WTC11 (cell line): ENCODE results near the gene ADGRA1. TPM values are rescaled to one million over a fixed set of nuclear protein-coding genes. Genes with fewer than 3 reads are reported as not detected.

ENCODE experiments used
- ATAC-seq: fragments of 200-7000 bp; cut with Tn5 transposase; 2 replicates; pipeline ENCODE4 v1.10.0; 2021; ENCODE audit warnings: mild to moderate bottlenecking, moderate library complexity
- CTCF ChIA-PET: fragments of 300-600 bp; sonication (Branson Sonifier 250); formaldehyde crosslinking; loops from one replicate; lab custom pipeline; 2021; ENCODE audit warnings: antibody characterized with exemption; lab: Charles Lee
- POLR2A ChIA-PET: fragments of 350-600 bp; sonication (Branson Sonifier 250); formaldehyde crosslinking; loops from one replicate; lab custom pipeline; 2021; ENCODE audit warnings: antibody characterized with exemption; lab: Charles Lee
- DNase-seq: peaks from one replicate; pipeline ENCODE4 v3.0.0; 2021; ENCODE audit warnings: low spot score
- H3K27ac Mint-ChIP-seq: 2 replicates; pipeline ENCODE4 v1.8.0; 2021; ENCODE audit warnings: mixed read lengths
- H3K27me3 Mint-ChIP-seq: 2 replicates; pipeline ENCODE4 v1.8.0; 2021; ENCODE audit warnings: low read depth, mild to moderate bottlenecking, moderate library complexity, mixed read lengths
- H3K36me3 Mint-ChIP-seq: 2 replicates; pipeline ENCODE4 v1.8.0; 2021; ENCODE audit warnings: mixed read lengths
- H3K4me1 Mint-ChIP-seq: 2 replicates; pipeline ENCODE4 v1.8.0; 2022; ENCODE audit warnings: mixed read lengths
- H3K4me3 Mint-ChIP-seq: 2 replicates; pipeline ENCODE4 v1.8.0; 2021; ENCODE audit warnings: mild to moderate bottlenecking, moderate library complexity, mixed read lengths
- H3K9me3 Mint-ChIP-seq: 2 replicates; pipeline ENCODE4 v1.8.0; 2021; ENCODE audit warnings: mixed read lengths
- ATF1 ChIP-seq: sonication (generic); formaldehyde crosslinking; IDR thresholded peaks from 2 replicates; pipeline ENCODE4 v1.8.1; 2023; ENCODE audit warnings: mild to moderate bottlenecking, moderate library complexity, missing genetic modification reagents
- CREB1 ChIP-seq: sonication (generic); formaldehyde crosslinking; IDR thresholded peaks from 2 replicates; pipeline ENCODE4 v1.8.0; 2023; ENCODE audit warnings: mild to moderate bottlenecking, missing genetic modification reagents
- EMX1 ChIP-seq: fragments of 250-450 bp; sonication (Bioruptor Pico); IDR thresholded peaks from 2 replicates; pipeline ENCODE4 v1.8.0; 2021; ENCODE audit warnings: mild to moderate bottlenecking
- IRF2 ChIP-seq: sonication (generic); formaldehyde crosslinking; IDR thresholded peaks from 2 replicates; pipeline ENCODE4 v1.8.0; 2022; ENCODE audit warnings: low read depth, missing genetic modification reagents, borderline replicate concordance
- NFE2L1 ChIP-seq: sonication (generic); formaldehyde crosslinking; IDR thresholded peaks from 2 replicates; pipeline ENCODE4 v1.8.1; 2023; ENCODE audit warnings: missing genetic modification reagents
- OVOL2 ChIP-seq: fragments of 250-450 bp; sonication (Bioruptor Pico); IDR thresholded peaks from 2 replicates; pipeline ENCODE4 v1.9.0; 2021; ENCODE audit warnings: mild to moderate bottlenecking, borderline replicate concordance
- PRRX2 ChIP-seq: fragments of 250-450 bp; sonication (Bioruptor Pico); IDR thresholded peaks from 2 replicates; pipeline ENCODE4 v1.8.0; 2021; ENCODE audit warnings: mild to moderate bottlenecking
- SOX15 ChIP-seq: fragments of 250-450 bp; sonication (Bioruptor Pico); IDR thresholded peaks from 2 replicates; pipeline ENCODE4 v1.9.0; 2021; ENCODE audit warnings: mild to moderate bottlenecking
- SP1 ChIP-seq: sonication (generic); formaldehyde crosslinking; conservative IDR thresholded peaks from 2 replicates; pipeline ENCODE4 v1.8.1; 2022; ENCODE audit warnings: missing genetic modification reagents
- TCF7 ChIP-seq: sonication (generic); formaldehyde crosslinking; IDR thresholded peaks from 2 replicates; pipeline ENCODE4 v1.8.0; 2022; ENCODE audit warnings: mild to moderate bottlenecking, low read depth, missing genetic modification reagents, moderate library complexity
- ZBTB21 ChIP-seq: sonication (generic); formaldehyde crosslinking; IDR thresholded peaks from 2 replicates; pipeline ENCODE4 v1.8.1; 2023; ENCODE audit warnings: mild to moderate bottlenecking, missing genetic modification reagents, borderline replicate concordance
- ZNF219 ChIP-seq: sonication (generic); formaldehyde crosslinking; IDR thresholded peaks from 2 replicates; pipeline ENCODE4 v1.8.0; 2023; ENCODE audit warnings: missing genetic modification reagents, mild to moderate bottlenecking, borderline replicate concordance
- ZNF232 ChIP-seq: sonication (generic); formaldehyde crosslinking; IDR thresholded peaks from 2 replicates; pipeline ENCODE4 v1.8.0; 2022; ENCODE audit warnings: mild to moderate bottlenecking, missing genetic modification reagents
- ZNF263 ChIP-seq: sonication (generic); formaldehyde crosslinking; IDR thresholded peaks from 2 replicates; pipeline ENCODE4 v1.8.1; 2022; ENCODE audit warnings: low read depth, mild to moderate bottlenecking, moderate library complexity, missing genetic modification reagents
- ZNF396 ChIP-seq: fragments of 250-450 bp; sonication (Bioruptor Pico); IDR thresholded peaks from 2 replicates; pipeline ENCODE4 v1.8.0; 2021; ENCODE audit warnings: mild to moderate bottlenecking, moderate library complexity, borderline replicate concordance
- ZNF416 ChIP-seq: fragments of 250-450 bp; sonication (Bioruptor Pico); IDR thresholded peaks from 2 replicates; pipeline ENCODE4 v1.9.0; 2021; ENCODE audit warnings: mild to moderate bottlenecking, inconsistent platforms
- ZNF423 ChIP-seq: fragments of 250-450 bp; sonication (Bioruptor Pico); IDR thresholded peaks from 2 replicates; pipeline ENCODE4 v2.1.2; 2022; ENCODE audit warnings: mild to moderate bottlenecking, moderate library complexity
- total RNA-seq: library from RNA; stranded (reverse); gene quantifications from 3 replicates; pipeline ENCODE4 v1.2.3, GENCODE V29; 2021
- TF ChIP-seq, protein P1 (sequence below): fragments of 250-450 bp; sonication (Bioruptor Pico); IDR thresholded peaks from 2 replicates; pipeline ENCODE4 v2.1.2; 2022; ENCODE audit warnings: mild to moderate bottlenecking, moderate library complexity
- TF ChIP-seq, protein P2 (sequence below): fragments of 250-450 bp; sonication (Bioruptor Pico); IDR thresholded peaks from 2 replicates; pipeline ENCODE4 v1.9.0; 2021; ENCODE audit warnings: mild to moderate bottlenecking
- TF ChIP-seq, protein P3 (sequence below): sonication (generic); formaldehyde crosslinking; IDR thresholded peaks from 2 replicates; pipeline ENCODE4 v1.8.1; 2023; ENCODE audit warnings: mild to moderate bottlenecking, missing genetic modification reagents, borderline replicate concordance
- TF ChIP-seq, protein P4 (sequence below): sonication (generic); formaldehyde crosslinking; IDR thresholded peaks from 2 replicates; pipeline ENCODE4 v1.8.0; 2023; ENCODE audit warnings: missing genetic modification reagents, mild to moderate bottlenecking, borderline replicate concordance

ADGRA1 gene
- total RNA-seq, 1 experiment from 2014 or later = 0.20 TPM

DNA sequence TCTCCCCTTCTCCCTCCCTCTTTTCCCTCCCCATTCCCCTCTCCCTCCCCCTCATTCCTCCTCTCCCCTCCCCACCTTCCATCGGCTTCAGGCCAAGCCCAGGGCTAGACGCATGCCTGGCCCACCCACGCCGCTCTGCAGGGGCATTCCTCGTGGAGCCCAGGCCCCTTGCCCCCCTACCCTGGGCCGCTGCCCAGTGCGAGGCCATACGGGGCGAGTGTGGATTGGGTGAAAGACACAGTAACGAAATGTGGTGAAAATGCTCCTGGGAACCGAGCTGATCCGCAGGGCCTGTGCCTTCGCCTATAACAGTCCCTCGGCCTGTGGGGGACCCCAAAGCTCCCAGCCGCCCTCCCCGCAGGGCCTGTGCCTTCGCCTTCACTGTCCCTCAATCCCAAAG is 28.3 kb downstream of the ADGRA1 start (continued):
- TF ChIP-seq, protein P1, sequence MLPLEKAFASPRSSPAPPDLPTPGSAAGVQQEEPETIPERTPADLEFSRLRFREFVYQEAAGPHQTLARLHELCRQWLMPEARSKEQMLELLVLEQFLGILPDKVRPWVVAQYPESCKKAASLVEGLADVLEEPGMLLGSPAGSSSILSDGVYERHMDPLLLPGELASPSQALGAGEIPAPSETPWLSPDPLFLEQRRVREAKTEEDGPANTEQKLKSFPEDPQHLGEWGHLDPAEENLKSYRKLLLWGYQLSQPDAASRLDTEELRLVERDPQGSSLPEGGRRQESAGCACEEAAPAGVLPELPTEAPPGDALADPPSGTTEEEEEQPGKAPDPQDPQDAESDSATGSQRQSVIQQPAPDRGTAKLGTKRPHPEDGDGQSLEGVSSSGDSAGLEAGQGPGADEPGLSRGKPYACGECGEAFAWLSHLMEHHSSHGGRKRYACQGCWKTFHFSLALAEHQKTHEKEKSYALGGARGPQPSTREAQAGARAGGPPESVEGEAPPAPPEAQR (CRISPR knock-in tag) = no peak
- TF ChIP-seq ATF1 (no peak), SP1 (CRISPR knock-in tag) (no peak), ZNF263 (no peak), OVOL2 (CRISPR knock-in tag) (no peak), NFE2L1 (no peak)
- TF ChIP-seq, protein P2, sequence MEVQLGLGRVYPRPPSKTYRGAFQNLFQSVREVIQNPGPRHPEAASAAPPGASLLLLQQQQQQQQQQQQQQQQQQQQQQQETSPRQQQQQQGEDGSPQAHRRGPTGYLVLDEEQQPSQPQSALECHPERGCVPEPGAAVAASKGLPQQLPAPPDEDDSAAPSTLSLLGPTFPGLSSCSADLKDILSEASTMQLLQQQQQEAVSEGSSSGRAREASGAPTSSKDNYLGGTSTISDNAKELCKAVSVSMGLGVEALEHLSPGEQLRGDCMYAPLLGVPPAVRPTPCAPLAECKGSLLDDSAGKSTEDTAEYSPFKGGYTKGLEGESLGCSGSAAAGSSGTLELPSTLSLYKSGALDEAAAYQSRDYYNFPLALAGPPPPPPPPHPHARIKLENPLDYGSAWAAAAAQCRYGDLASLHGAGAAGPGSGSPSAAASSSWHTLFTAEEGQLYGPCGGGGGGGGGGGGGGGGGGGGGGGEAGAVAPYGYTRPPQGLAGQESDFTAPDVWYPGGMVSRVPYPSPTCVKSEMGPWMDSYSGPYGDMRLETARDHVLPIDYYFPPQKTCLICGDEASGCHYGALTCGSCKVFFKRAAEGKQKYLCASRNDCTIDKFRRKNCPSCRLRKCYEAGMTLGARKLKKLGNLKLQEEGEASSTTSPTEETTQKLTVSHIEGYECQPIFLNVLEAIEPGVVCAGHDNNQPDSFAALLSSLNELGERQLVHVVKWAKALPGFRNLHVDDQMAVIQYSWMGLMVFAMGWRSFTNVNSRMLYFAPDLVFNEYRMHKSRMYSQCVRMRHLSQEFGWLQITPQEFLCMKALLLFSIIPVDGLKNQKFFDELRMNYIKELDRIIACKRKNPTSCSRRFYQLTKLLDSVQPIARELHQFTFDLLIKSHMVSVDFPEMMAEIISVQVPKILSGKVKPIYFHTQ (CRISPR knock-in tag) = no peak

DNA sequence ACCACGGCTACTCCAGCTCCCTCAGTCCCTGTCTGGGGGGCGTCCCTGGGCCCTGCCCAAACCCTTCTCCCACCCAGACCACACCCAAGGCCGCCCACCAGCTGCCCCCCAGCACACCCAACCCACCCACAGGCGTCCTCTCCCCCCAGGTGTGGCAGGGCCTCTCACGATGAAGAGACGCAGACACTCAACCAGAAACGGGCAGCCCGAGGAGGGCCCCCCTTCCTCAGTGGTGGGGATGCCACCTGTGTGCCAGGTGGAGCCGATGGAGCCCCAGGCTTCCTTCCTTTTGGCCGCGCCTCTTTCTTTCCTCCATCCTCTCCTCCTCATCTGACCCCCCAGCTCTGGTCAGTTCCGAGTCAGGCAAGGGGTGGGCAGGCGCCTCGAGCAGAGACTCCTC is 28.7 kb downstream of the ADGRA1 start:
- no peaks in the 10 kb centered on the region; the same call in 1 of the 2 replicates for H3K27me3 Mint-ChIP-seq
- TF ChIP-seq ZNF396 (CRISPR knock-in tag) (no peak), ZNF232 (no peak), IRF2 (CRISPR knock-in tag) (no peak), ZNF219 (CRISPR knock-in tag) (no peak), ZNF416 (CRISPR knock-in tag) (no peak), SOX15 (CRISPR knock-in tag) (no peak), CREB1 (CRISPR knock-in tag) (no peak), ZBTB21 (CRISPR knock-in tag) (no peak), EMX1 (CRISPR knock-in tag) (no peak), TCF7 (CRISPR knock-in tag) (no peak), ZNF423 (CRISPR knock-in tag) (no peak), PRRX2 (no peak)
- TF ChIP-seq, protein P3, sequence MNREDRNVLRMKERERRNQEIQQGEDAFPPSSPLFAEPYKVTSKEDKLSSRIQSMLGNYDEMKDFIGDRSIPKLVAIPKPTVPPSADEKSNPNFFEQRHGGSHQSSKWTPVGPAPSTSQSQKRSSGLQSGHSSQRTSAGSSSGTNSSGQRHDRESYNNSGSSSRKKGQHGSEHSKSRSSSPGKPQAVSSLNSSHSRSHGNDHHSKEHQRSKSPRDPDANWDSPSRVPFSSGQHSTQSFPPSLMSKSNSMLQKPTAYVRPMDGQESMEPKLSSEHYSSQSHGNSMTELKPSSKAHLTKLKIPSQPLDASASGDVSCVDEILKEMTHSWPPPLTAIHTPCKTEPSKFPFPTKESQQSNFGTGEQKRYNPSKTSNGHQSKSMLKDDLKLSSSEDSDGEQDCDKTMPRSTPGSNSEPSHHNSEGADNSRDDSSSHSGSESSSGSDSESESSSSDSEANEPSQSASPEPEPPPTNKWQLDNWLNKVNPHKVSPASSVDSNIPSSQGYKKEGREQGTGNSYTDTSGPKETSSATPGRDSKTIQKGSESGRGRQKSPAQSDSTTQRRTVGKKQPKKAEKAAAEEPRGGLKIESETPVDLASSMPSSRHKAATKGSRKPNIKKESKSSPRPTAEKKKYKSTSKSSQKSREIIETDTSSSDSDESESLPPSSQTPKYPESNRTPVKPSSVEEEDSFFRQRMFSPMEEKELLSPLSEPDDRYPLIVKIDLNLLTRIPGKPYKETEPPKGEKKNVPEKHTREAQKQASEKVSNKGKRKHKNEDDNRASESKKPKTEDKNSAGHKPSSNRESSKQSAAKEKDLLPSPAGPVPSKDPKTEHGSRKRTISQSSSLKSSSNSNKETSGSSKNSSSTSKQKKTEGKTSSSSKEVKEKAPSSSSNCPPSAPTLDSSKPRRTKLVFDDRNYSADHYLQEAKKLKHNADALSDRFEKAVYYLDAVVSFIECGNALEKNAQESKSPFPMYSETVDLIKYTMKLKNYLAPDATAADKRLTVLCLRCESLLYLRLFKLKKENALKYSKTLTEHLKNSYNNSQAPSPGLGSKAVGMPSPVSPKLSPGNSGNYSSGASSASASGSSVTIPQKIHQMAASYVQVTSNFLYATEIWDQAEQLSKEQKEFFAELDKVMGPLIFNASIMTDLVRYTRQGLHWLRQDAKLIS (CRISPR knock-in tag) = no peak
- TF ChIP-seq, protein P4, sequence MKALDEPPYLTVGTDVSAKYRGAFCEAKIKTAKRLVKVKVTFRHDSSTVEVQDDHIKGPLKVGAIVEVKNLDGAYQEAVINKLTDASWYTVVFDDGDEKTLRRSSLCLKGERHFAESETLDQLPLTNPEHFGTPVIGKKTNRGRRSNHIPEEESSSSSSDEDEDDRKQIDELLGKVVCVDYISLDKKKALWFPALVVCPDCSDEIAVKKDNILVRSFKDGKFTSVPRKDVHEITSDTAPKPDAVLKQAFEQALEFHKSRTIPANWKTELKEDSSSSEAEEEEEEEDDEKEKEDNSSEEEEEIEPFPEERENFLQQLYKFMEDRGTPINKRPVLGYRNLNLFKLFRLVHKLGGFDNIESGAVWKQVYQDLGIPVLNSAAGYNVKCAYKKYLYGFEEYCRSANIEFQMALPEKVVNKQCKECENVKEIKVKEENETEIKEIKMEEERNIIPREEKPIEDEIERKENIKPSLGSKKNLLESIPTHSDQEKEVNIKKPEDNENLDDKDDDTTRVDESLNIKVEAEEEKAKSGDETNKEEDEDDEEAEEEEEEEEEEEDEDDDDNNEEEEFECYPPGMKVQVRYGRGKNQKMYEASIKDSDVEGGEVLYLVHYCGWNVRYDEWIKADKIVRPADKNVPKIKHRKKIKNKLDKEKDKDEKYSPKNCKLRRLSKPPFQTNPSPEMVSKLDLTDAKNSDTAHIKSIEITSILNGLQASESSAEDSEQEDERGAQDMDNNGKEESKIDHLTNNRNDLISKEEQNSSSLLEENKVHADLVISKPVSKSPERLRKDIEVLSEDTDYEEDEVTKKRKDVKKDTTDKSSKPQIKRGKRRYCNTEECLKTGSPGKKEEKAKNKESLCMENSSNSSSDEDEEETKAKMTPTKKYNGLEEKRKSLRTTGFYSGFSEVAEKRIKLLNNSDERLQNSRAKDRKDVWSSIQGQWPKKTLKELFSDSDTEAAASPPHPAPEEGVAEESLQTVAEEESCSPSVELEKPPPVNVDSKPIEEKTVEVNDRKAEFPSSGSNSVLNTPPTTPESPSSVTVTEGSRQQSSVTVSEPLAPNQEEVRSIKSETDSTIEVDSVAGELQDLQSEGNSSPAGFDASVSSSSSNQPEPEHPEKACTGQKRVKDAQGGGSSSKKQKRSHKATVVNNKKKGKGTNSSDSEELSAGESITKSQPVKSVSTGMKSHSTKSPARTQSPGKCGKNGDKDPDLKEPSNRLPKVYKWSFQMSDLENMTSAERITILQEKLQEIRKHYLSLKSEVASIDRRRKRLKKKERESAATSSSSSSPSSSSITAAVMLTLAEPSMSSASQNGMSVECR (CRISPR knock-in tag) = no peak
- peaks cover 18% of the 10 kb centered on the region for H3K9me3 Mint-ChIP-seq
- ATAC-seq = no peak
- peaks cover 14% of the 10 kb centered on the region for H3K36me3 Mint-ChIP-seq
- H3K4me1 Mint-ChIP-seq = no peaks in the 10 kb centered on the region
- peak overlapping the region; percentile 53; the same call in 1 of the 2 replicates for H3K27ac Mint-ChIP-seq
- no peak overlapping the region for H3K4me3 Mint-ChIP-seq
- POLR2A ChIA-PET = no interaction called here
- CTCF ChIA-PET = interaction anchor here (0.9 kb wide), 1 partner anchor 27 kb away, joined by 5 read pairs; no protein-coding TSS in a partner anchor
- DNase-seq = no peak
